Neural cell (in vitro differentiated cells): ENCODE results near the gene BRAF.

ENCODE experiments used
- EZH2 ChIP-seq: fragments of 200-600, 300-800 bp; shearing (Covaris generic), sonication (generic); IDR thresholded peaks from 2 replicates; pipeline ENCODE4 v1.6.1; 2014; ENCODE audit warnings: antibody characterized with exemption, low read length, borderline replicate concordance, mild to moderate bottlenecking; ENCODE audit not compliant: insufficient read depth, poor library complexity, severe bottlenecking
- MXI1 ChIP-seq: fragments of 450-650 bp; conservative IDR thresholded peaks from 2 replicates; pipeline ENCODE4 v1.6.1; 2014; ENCODE audit warnings: antibody characterized with exemption, mild to moderate bottlenecking; ENCODE audit not compliant: poor library complexity, severe bottlenecking
- POLR2AphosphoS5 ChIP-seq: IDR thresholded peaks from 2 replicates; pipeline ENCODE4 v1.6.1; 2012
- TAF1 ChIP-seq: IDR thresholded peaks from 2 replicates; pipeline ENCODE4 v1.6.1; 2012; ENCODE audit warnings: low read depth
- TF ChIP-seq, protein P1 (sequence below): fragments of 450-650 bp; IDR thresholded peaks from 2 replicates; pipeline ENCODE4 v1.5.1; 2014; ENCODE audit warnings: antibody characterized with exemption, mild to moderate bottlenecking, moderate library complexity; ENCODE audit not compliant: poor library complexity, severe bottlenecking
- TF ChIP-seq, protein P2 (sequence below): IDR thresholded peaks from 2 replicates; pipeline ENCODE4 v1.6.1; 2012; ENCODE audit warnings: borderline replicate concordance

DNA sequence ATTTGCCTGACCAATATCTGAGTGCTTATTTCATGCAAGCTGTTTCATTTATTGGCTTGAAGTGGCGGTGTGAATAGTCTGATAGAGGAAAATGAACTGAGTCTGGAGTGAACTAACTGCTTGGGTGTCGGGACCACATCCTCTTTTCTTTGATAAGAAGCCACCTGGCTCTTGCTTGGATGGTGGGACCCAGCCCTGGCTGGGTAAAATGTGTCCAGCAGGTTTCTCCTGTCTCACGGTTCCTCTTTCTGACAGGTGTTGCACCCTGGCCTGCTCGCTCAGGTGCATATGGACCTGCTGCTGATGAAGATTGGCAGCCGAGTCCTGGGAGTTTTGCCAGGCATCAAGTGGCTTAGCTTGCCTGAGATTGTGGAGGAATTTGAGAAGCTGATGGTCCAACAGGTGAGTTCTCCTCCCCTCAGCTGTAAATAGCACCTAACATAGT lies 250.4 kb downstream of the BRAF start:
- TF ChIP-seq, protein P1, sequence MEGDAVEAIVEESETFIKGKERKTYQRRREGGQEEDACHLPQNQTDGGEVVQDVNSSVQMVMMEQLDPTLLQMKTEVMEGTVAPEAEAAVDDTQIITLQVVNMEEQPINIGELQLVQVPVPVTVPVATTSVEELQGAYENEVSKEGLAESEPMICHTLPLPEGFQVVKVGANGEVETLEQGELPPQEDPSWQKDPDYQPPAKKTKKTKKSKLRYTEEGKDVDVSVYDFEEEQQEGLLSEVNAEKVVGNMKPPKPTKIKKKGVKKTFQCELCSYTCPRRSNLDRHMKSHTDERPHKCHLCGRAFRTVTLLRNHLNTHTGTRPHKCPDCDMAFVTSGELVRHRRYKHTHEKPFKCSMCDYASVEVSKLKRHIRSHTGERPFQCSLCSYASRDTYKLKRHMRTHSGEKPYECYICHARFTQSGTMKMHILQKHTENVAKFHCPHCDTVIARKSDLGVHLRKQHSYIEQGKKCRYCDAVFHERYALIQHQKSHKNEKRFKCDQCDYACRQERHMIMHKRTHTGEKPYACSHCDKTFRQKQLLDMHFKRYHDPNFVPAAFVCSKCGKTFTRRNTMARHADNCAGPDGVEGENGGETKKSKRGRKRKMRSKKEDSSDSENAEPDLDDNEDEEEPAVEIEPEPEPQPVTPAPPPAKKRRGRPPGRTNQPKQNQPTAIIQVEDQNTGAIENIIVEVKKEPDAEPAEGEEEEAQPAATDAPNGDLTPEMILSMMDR: no peak
- no peak for TF ChIP-seq POLR2AphosphoS5
- TF ChIP-seq MXI1: no peak
- no peak for TF ChIP-seq EZH2
- TF ChIP-seq TAF1: no peak
- TF ChIP-seq, protein P2, sequence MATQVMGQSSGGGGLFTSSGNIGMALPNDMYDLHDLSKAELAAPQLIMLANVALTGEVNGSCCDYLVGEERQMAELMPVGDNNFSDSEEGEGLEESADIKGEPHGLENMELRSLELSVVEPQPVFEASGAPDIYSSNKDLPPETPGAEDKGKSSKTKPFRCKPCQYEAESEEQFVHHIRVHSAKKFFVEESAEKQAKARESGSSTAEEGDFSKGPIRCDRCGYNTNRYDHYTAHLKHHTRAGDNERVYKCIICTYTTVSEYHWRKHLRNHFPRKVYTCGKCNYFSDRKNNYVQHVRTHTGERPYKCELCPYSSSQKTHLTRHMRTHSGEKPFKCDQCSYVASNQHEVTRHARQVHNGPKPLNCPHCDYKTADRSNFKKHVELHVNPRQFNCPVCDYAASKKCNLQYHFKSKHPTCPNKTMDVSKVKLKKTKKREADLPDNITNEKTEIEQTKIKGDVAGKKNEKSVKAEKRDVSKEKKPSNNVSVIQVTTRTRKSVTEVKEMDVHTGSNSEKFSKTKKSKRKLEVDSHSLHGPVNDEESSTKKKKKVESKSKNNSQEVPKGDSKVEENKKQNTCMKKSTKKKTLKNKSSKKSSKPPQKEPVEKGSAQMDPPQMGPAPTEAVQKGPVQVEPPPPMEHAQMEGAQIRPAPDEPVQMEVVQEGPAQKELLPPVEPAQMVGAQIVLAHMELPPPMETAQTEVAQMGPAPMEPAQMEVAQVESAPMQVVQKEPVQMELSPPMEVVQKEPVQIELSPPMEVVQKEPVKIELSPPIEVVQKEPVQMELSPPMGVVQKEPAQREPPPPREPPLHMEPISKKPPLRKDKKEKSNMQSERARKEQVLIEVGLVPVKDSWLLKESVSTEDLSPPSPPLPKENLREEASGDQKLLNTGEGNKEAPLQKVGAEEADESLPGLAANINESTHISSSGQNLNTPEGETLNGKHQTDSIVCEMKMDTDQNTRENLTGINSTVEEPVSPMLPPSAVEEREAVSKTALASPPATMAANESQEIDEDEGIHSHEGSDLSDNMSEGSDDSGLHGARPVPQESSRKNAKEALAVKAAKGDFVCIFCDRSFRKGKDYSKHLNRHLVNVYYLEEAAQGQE: no peak
